Tibial nerve (tissue), 4 donors: ENCODE measurements around the gene MRC1. TPM values are rescaled to one million over a fixed set of nuclear protein-coding genes. Genes with fewer than 3 reads are reported as not detected.

Experiments used
- DNase-seq, 2 donors: peaks; one replicate each; pipeline ENCODE4 v3.0.0-alpha.2; 2019; ENCODE audit warnings: low spot score in 2 of 2
- H3K27ac ChIP-seq, 4 donors: fragments of 200-600 bp; sonication (generic) in 3 of 4; one replicate each; pipeline ENCODE4 v1.5.1; 2017 to 2019; ENCODE audit warnings: mild to moderate bottlenecking in 1 of 4
- H3K27me3 ChIP-seq, 2 donors: fragments of 200-600 bp; sonication (generic) in 1 of 2; one replicate each; pipeline versions ENCODE4 v1.5.1 to v1.6.0; 2017 to 2019
- H3K36me3 ChIP-seq, 3 donors: fragments of 200-600 bp; sonication (generic); one replicate each; pipeline ENCODE4 v1.5.1; 2018 to 2019
- H3K4me1 ChIP-seq, 4 donors: fragments of 200-600 bp; sonication (generic) in 3 of 4; one replicate each; pipeline ENCODE4 v1.5.1; 2017 to 2019
- H3K4me3 ChIP-seq, 4 donors: fragments of 200-600 bp; sonication (generic) in 3 of 4; one replicate each; pipeline ENCODE4 v1.5.1; 2017 to 2019; ENCODE audit warnings: mild to moderate bottlenecking in 1 of 4, moderate library complexity in 1 of 4
- H3K9me3 ChIP-seq, 4 donors: fragments of 200-600 bp; sonication (generic) in 3 of 4; one replicate each; pipeline ENCODE4 v1.5.1; 2017 to 2019
- CTCF ChIP-seq, 5 experiments: fragments of 200-600 bp in 3 of 5; fragments of 450-650 bp in 2 of 5; sonication (generic) in 3 of 5; IDR thresholded peaks; one replicate each; pipeline ENCODE4 v1.5.1; 2016 to 2019; ENCODE audit warnings: antibody characterized with exemption in 5 of 5, mild to moderate bottlenecking in 3 of 5, moderate library complexity in 2 of 5
- EP300 ChIP-seq, 2 donors: sonication (generic); formaldehyde crosslinking; IDR thresholded peaks; one replicate each; pipeline ENCODE4 v1.6.1; 2017; ENCODE audit warnings: antibody characterized with exemption in 2 of 2, mild to moderate bottlenecking in 1 of 2
- POLR2A ChIP-seq, 2 donors: fragments of 450-650 bp; IDR thresholded peaks; one replicate each; pipeline ENCODE4 v1.6.1; 2017; ENCODE audit warnings: antibody characterized with exemption in 2 of 2, mild to moderate bottlenecking in 2 of 2, moderate library complexity in 2 of 2
- WGBS, 2 donors: methylation state at CpG; one replicate each; pipeline ENCODE4 v1.1.5; 2018; 5-methylcytosine and 5-hydroxymethylcytosine counted together
- total RNA-seq, 4 donors: library from RNA; depleted of rRNA; stranded (reverse); fragments of >200 nt; gene quantifications; one replicate each; pipeline ENCODE4 v1.1.0, GENCODE V29; 2016

The MRC1 gene
- total RNA-seq, 4 donors from 2014 or later = 34.3 to 52.2 (median 44.8) TPM

GRCh38 chr10:17795083-17795482, 14.1 kb upstream of the MRC1 start:
- DNase-seq = no peak
- H3K4me1 ChIP-seq = peaks cover 0 to 4% (median 0%) of the 10 kb centered on the region in 4 donors
- TF ChIP-seq CTCF (IDR thresholded peaks at IDR 0.05) = no peak
- no peak for TF ChIP-seq EP300 (IDR thresholded peaks at IDR 0.05)
- no peak for TF ChIP-seq POLR2A (IDR thresholded peaks at IDR 0.05)
- 78 to 82% methylated on average over 4 of the region's 4 CpGs for WGBS, 2 donors
- no peaks in the 10 kb centered on the region for H3K36me3 ChIP-seq
- no peak overlapping the region for H3K4me3 ChIP-seq
- H3K27ac ChIP-seq = no peak overlapping the region
- no peaks in the 10 kb centered on the region for H3K9me3 ChIP-seq
- no peaks in the 10 kb centered on the region for H3K27me3 ChIP-seq

DNA sequence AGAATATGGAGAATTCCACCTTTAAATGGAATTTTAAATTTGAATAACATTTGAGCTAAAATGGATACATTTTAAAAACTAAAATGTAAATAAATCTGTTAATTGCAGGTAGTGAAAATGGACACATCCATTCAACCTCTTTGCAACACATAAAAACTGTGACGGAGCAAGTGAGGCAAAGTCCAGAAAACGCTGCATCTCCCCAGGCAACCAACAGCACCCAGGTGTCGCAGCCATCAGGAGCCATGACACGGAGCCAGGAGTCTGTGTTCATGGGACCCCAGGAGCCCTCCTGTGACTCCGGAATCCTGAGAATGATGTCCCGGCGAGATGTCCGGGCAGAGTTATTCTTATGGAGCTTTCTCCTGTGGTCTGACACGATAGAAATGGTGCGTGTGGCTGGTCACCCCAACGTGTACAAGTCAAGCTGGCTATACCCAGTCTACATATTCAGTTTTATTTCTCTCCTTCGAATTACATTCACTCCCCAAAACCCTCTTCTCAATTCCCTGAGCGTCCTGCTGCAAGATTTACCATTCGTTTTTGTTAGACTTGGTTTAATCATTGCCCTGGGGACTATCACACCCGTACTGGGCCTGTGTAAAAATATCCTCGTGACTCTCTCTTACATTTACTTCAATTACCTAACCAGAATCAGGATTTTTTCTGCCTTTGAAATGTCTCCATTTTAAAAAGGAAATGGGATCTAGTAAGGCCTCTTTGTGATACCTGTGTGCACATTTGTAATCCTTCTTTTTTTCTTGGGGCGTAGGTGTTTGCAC, 13.1 kb upstream of the MRC1 start:
- WGBS, 2 donors = 84 to 89% methylated on average over 17 of the region's 17 CpGs
- Histone ChIP-seq H3K36me3 (no peaks in the 10 kb centered on the region), H3K27ac (no peak overlapping the region), H3K4me3 (no peak overlapping the region), H3K4me1 (peaks cover 0 to 4% (median 0%) of the 10 kb centered on the region in 4 donors), H3K9me3 (no peaks in the 10 kb centered on the region), H3K27me3 (no peaks in the 10 kb centered on the region)
- no peak for DNase-seq
- no peak for TF ChIP-seq CTCF (IDR thresholded peaks at IDR 0.05)
- no peak for TF ChIP-seq POLR2A (IDR thresholded peaks at IDR 0.05)
- TF ChIP-seq EP300 (IDR thresholded peaks at IDR 0.05) = no peak

GRCh38 chr10:17801507-17801906, 7.6 kb upstream of the MRC1 start:
- Histone ChIP-seq H3K27ac (no peak overlapping the region), H3K36me3 (no peaks in the 10 kb centered on the region), H3K4me1 (no peaks in the 10 kb centered on the region), H3K27me3 (no peaks in the 10 kb centered on the region), H3K9me3 (peaks cover 0 to 3% (median 0%) of the 10 kb centered on the region in 4 donors), H3K4me3 (no peak overlapping the region)
- WGBS, 2 donors = 80 to 90% methylated on average over 3 of the region's 3 CpGs
- DNase-seq = no peak
- TF ChIP-seq POLR2A (IDR thresholded peaks at IDR 0.05) = no peak
- no peak for TF ChIP-seq CTCF (IDR thresholded peaks at IDR 0.05)
- TF ChIP-seq EP300 (IDR thresholded peaks at IDR 0.05) = no peak

DNA sequence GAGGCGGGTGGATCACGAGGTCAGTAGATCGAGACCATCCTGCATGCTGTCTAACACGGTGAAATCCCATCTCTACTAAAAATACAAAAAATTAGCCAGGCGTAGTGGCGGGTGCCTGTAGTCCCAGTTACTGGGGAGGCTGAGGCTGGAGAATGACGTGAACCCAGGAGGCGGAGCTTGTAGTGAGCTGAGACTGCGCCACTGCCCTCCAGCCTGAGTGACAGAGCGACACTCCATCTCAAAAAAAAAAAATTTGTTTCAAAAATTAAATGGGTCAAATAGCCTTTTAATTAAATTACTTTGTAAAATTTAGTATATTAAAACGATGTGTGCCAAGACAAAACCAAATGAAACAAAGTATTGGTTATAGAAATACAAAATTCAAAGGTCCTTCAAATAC, 6.8 kb upstream of the MRC1 start:
- Histone ChIP-seq H3K27ac (no peak overlapping the region), H3K4me1 (no peaks in the 10 kb centered on the region), H3K36me3 (no peaks in the 10 kb centered on the region), H3K27me3 (no peaks in the 10 kb centered on the region), H3K9me3 (peaks cover 0 to 3% (median 0%) of the 10 kb centered on the region in 4 donors), H3K4me3 (no peak overlapping the region)
- no peak for DNase-seq
- TF ChIP-seq CTCF (IDR thresholded peaks at IDR 0.05) = no peak
- no peak for TF ChIP-seq EP300 (IDR thresholded peaks at IDR 0.05)
- no peak for TF ChIP-seq POLR2A (IDR thresholded peaks at IDR 0.05)
- 92 to 94% methylated on average over 11 of the region's 11 CpGs for WGBS, 2 donors

- Histone ChIP-seq H3K27me3 (no peaks in the 10 kb centered on the region), H3K9me3 (peaks cover 0 to 3% (median 0%) of the 10 kb centered on the region in 4 donors), H3K27ac (no peak overlapping the region), H3K4me3 (no peak overlapping the region), H3K36me3 (no peaks in the 10 kb centered on the region), H3K4me1 (no peaks in the 10 kb centered on the region)
- TF ChIP-seq CTCF (IDR thresholded peaks at IDR 0.05) = no peak
- TF ChIP-seq EP300 (IDR thresholded peaks at IDR 0.05) = no peak
- TF ChIP-seq POLR2A (IDR thresholded peaks at IDR 0.05) = no peak
- no peak for DNase-seq
- 15 to 23% methylated on average over 1 of the region's 1 CpG for WGBS, 2 donors
Observed at GRCh38 chr10:17802976-17803375, 6.2 kb upstream of the MRC1 start.
